Fibroblast of gingiva (primary cell): ENCODE data around the gene CLASP1.

ENCODE experiments used
- DNase-seq: peaks from one replicate; pipeline ENCODE4 v3.0.0-alpha.2; 2011; ENCODE audit warnings: low read depth

Gene CLASP1

DNA sequence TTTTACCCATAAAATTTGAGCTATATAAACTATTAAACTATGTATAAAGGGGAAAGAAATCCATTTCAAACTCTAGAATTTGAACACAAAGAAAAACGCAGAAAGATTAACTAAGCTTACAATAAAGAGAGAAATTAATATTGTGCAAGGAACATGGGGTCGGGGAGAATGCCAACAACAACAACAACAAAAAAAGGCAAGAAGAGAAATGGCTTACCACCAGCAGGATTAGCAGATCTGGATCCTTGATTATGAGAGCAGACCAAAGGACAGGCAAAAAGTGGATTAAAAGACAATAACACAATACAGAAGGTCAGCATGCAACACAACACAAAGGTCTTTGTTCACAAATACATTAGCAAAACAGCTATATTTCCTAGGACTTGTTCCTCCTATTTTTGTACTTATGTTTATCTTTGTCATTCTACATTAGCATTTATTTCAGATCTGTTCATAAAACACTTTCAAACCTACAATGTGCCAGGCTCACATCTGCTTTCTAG, 222.0 kb downstream of the CLASP1 start:
- peak; percentile 64 for DNase-seq

DNA sequence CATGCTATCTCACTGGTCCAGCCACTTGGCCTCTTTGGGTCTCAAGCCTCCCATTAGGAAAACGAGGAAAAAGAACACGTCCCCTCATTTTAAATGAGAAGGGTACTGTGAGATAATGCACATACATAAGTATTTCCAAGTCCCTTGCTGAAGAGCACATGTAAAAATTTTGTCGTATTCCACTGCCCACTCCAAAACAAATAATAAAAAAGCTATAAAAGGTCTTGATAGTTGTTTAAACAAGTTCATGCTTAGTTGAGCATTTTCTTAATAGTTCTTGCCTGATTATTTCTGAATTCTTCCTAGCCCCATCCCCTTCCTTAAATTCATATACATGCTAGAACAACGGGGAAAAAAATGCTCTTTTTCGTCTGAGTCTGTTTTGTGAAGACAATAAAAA, 228.8 kb downstream of the CLASP1 start:
- no peak for DNase-seq

DNA sequence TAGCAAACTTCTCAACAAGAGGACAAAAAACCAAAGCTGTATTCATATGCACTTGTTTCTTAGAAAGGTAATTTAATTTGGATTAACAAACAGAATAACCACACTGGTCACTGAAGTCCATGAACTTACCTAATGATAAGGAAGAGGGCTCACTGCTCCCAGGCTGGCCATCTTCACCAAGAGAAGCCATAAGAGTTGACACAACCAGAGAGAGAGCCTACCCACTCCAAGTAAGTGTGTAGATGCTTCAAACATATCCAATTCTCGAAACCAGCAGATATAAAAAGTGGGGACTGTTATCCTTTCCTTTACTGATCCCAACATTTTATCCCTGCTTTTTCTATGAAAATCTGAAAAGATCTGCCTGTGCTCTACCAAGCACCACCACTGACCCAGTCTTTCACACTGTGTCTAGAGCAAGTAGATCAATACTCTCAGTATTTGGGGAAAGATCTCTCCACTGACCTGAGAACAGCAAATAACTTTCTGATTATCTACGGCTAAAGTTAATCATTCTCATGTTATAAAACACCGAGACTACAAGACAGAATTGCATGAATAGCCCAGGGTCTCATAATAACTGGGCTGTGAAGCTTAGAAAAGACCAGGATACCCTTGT, 230.1 kb downstream of the CLASP1 start:
- no peak for DNase-seq

DNA sequence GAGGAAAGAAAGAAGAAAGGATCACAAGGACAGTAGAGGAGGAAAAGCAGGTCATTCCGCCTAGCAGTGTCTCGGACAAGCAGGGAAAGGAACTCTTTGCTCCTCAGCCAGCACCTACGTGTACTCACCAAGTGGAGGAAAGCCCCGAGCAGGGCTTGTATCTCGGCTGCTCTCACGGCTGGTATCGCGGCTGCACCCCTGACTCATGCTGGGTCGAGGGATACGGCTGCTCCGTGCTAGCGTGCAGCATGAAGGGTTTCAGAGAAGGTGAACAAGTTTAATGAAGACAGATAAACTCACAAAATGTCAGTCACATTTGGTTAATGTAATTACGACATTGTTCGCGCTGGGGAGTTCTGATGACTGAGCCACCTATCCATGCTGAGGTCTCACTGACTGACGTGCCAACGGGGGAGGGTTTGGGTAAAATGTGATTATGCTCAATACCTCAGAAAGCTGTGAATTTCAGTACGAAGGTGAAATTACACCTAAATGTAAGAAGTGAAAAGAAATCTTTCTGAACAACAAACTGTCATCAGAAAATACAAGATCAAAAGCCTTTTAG, 230.7 kb downstream of the CLASP1 start:
- no peak for DNase-seq

DNA sequence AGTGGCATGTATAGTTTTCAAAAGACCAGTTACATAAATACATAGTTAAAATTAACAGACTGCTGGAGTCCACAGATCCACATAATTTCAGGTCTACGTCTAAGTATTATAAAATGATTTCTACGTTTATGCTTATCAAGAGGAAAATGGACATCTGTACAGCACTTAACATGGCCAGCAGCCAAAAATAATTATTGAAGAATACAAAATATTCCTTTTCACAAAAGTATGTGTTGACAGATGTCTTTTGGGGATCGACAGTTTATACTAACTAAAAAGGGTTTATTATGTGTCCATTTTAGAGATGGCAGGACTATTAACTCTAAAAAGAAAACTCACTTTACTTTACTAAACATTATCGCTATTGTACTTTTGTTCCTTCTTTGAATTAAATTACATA, 231.4 kb downstream of the CLASP1 start:
- DNase-seq = no peak

DNA sequence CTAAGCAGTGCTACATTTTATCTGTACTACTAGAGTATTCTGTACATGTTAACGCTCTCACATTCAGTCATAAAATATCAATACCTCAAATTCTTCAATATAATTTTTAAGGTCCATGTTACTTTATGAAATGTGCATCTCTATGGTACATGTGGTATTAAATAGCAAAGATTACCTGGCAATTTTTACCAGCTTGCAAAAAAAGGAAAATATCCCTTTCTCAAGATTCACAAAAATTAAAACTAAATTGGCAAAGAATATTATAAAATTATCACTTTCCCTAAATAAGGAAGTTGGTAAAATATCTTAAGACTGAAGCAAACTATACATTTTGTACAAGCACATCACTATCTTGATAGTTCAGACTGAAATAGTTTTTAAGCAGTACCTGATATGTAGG, 233.5 kb downstream of the CLASP1 start:
- no peak for DNase-seq

DNA sequence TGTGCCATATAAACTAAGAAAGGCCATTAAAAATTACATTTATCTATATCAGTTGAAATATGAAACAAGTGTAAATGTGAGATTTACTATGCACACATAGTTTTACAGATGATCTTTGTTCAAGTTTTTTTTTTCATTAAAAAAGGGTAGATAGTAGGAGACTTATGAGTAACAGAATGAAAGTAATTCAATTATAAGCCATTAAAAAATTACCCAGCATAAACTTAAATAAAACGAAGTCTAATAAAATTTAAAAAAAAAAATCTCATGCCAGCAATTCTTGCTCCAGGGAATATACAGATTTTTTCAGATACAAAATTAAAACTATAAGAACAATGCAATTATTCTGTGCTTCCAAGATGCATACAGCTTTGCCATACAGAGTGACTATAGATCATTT, 236.9 kb downstream of the CLASP1 start:
- no peak for DNase-seq

DNA sequence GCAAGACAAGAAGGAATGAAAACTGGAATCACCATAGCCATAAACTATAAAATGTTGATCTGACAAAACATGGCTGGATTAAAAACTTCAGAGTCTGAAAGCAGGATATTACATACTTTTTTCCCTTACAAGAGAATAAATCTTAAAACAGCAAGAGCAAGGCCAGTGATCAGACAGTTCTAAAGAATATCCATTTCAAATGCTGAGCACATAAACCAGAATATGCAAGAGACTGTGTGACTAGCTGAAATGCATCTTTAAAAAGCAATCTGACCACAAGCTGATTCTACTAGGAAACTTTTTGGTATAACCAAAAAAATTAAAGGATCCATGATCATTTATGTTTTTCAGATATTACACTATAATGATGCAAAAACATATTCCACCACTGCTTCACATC, 239.3 kb downstream of the CLASP1 start:
- DNase-seq = no peak

DNA sequence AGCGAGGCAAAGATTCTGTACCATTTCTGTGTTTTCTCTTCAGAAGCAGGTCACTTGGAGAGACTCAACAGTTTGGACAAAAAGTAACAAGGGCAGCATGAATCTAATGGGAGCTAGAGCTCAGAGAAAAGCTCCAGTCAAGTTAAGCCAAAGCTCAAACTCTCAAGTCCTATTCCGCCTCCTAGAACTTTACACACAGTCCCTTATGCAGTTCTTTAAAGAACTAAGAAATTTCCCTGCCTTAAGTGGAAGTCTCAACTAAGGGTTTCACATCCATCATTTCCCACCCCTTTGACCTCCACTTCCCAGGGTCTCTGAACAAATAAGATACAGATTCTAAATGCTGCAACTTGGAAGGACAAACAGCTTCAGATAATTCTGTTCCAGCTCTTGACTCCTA, 239.9 kb downstream of the CLASP1 start:
- no peak for DNase-seq

DNA sequence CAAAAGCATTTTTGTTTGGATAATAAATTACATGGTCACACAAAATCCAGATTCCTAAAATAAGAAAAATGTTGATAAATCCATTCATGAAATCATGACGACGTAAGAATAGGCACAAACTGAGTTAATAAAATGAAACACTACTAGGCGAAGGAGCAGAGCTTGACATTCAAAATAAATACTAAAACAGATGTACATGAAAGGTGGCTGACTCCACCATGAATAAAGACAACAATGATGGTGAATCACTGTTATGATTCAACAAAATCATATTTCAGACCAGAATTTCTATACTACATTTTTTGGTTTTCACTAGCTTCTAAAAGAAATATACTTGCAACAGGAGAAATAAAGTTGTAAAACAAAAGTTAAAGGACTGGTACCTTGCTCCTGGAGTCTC, 240.6 kb downstream of the CLASP1 start:
- peak; percentile 41 for DNase-seq

DNA sequence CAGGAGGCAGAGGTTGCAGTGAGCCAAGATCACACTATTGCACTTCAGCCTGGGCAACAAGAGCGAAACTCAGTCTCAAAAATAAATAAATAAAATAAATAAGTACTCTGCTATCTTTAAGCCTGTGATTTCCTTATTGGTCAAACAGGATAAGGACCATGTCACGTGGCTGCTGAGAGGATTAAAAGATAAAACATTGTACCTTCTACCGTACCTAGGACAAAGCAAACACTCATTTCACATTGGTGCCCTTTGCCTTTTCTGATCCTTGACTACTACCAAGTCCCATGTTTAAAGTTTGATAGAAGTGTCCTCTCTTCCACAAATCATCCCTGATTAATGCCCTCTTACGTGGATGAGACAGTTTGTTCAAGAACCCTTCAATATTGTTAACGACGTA, 244.0 kb downstream of the CLASP1 start:
- DNase-seq = no peak

DNA sequence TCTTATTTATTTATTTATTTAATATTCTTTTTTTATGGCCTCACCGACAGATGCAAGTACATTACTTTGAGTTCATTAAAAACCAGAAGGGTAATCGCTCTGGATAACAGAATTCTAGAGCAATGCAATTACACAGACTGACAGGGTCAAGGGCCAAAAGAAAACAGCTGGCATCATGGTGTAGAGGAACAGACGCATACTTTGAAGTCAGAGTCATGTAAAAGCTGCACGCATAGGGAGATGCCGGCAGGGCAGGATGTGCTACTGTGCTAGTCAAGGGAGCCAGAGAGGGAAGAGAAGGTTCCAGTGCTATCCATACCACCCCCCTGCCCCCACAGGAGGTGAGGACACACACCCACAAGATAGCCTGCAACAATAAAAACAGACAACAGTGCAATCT, 249.1 kb downstream of the CLASP1 start:
- DNase-seq = peak; percentile 61

DNA sequence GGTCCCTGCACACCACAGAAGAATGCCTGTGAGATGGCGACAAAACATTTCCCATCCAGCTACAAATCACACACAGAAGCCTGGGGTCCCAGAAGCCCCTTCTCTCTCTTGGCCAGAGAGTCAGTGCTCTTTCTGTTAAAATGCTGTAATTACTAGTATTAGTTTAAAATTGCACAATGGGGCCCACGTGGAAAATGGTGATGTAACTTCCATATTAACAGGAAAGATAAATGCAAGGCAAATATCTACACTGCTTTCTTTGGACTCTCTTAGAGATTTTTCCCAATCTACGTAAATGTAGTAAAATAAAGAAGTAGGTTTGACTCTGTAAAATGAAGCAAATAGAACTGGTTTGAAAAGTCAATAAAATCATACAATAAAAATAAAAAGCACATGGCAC, 250.4 kb downstream of the CLASP1 start:
- DNase-seq = no peak

DNA sequence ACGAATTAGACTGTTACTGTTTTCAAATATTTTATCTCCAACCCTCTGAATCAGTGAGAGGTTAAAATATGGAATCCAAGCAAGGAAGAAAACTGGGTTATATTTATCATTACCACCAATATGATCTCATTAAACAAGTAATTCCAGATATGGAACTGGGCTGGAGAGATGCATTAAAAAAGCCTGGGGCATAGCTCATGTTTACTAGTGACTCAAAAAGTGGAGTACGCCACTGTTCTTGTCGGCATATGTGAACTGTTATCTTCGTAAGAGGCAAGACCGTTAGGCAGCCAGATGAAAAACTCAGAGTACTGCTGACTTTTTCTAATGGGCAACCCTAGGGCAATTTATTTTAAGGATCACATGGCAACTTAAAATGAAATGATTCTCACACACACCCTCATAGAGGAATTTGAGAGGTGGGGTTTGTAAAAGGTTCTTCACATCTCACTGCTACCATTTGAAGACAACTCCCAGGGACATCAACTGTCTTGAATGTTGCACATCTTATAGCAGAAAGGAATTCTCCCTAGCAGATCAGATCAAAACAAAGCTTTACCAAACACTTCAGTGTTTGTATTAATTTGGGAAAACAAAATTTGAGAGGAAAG, 259.1 kb downstream of the CLASP1 start:
- DNase-seq = peak; percentile 42

DNA sequence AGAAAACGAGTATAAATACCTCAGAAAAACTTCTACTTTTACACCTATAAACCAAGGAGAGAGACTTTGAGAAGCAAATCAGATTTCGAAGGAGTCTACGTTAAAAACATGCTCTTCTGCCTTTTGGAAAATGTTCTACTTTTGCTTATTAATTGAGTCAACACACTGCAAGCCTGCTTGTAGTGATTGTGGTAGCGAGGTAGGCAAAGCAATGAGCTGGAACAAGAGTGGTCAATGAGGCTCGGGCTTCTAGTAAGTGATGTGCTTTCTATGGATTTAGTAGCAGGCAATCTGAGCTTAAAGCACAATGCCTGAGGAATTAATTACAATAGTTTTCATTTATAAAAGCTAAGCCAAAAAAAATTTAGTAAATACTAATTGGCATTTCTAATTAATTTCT, 260.9 kb downstream of the CLASP1 start:
- no peak for DNase-seq

DNA sequence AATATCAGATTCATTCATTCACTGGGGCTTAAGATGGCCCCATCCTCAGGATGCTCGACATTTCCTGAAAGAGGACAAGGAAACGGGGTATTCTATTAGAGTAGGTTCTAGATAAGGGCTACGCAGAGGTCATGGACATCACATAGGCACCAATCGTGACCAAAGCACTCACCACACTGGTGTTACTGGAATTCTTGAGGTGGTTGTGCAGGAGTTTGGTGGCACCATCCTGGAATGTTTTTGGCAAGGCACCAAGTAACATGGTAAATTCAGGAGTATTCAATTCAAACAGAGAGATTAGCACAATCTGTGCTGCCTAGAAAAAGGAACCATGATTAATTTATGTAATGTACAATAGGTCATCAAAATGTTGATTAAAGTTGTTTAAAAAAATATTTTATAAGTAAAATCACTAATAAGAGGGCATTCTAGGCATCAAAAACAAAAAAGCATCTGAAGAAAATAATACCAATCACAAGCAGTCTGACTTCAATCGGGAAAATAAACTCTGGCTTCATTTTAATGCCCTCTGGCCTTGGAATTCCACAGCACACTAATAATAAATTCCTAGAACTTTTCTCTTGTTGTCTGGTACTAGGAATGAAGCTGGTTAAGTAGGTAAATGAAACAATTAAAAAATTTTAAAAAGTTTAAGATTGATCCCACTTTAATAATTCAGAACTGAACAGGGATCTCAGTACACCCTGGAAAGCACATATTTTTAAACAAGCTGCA, 261.5 kb downstream of the CLASP1 start:
- DNase-seq = no peak

DNA sequence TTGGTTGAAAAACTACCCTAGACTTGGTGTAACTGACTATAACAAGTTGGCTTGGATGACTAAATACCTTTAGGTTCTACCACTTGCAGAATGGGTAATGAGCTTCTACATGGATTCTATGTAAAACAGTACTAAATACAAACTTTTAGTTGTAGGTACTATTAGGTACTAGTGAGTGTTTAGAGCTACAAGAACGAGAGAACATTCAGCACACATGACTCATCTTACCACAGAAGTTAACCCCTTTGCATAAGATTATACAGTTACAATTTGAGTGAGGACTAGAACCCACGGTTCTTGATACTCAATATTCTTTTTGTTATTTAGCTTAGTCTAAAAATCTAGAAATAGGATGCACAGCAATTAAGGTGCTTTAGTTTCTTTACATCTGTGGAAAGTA, 262.6 kb downstream of the CLASP1 start:
- no peak for DNase-seq

DNA sequence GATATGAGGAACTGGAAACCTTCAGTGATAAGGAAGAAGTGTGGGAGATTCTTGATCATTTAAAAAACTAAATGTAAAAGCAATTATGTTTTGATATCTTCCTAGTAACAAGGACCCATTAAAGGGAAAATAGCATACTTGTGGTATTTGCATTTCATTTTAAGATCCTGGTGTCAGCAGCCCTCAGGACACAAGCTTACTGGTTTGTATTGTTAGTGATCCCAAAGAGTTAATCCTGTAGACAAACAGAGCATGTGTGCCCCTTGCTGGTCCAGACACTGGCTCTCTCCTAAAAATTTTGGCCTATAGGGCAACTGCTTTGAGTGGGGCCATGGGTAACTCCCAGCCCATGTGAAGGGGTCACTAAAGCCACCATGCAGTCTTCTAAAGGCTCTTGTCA, 263.2 kb downstream of the CLASP1 start:
- DNase-seq = no peak

DNA sequence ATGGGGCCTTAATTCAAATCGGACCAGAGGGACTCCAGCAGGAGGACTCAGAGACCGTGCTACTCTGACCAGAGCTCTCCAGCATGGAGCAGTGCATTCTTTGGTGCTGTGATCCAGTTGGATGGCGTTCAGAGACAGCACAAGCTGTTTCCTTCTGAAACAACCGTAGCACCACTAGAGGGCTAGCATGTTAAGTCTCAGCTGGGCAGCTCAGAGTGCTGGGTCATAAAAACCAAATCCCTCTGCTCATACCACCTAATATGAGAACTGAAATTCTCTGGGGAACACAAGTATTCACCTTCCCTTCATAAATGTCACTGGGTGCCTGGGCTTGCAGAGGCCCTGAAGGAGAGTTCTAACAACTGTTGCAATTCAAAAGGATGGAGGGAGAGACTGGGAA, 266.5 kb downstream of the CLASP1 start:
- DNase-seq = no peak

DNA sequence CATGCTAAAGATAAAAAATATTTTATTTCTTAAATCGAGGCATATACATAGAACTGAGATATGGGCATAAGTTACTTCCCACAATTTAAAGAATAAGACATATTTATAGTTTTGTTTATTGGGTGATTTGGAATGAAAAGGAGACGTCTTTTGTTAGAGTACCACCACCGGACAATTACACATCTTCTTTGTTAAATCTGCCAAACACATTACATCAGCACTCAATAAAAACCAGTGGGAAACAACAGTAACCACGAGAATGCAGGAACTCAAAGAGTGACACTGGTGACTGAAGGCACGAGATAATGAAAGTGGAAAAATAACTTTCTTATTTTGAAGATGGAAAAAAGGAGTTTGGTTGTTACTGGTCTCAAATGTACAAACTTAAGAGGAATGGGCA, 271.6 kb downstream of the CLASP1 start:
- DNase-seq = no peak

DNA sequence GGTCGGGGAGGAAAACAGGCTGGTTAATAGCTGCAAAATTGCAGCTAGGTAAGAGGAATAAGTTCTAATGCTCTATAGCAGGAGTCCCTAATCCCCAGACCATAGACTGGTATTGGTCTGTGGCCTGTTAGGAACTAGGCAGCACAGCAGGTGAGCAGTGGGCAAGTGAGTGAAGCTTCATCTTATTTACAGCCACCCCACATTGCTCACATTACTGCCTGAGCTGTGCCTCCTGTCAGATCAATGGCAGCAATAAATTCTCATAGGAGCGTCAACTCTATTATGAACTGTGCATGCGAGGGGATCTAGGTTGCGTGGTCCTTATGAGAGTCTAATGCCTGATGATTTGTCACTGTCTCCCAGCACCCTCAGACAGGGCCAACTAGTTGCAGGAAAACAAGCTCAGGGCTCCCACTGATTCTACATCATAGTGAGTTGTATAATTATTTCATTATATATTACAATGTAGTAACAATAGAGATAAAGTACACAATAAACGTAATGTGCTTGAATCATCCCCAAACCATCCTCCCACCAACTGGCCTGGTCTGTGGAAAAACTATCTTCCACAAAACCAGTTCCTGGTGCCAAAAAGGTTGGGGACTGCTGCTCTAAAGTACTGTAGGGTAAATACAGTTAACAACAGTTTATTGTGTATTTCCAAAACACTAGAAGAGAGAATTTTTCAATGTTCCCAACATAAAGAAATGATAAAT, 272.6 kb downstream of the CLASP1 start:
- peak; percentile 56 for DNase-seq

DNA sequence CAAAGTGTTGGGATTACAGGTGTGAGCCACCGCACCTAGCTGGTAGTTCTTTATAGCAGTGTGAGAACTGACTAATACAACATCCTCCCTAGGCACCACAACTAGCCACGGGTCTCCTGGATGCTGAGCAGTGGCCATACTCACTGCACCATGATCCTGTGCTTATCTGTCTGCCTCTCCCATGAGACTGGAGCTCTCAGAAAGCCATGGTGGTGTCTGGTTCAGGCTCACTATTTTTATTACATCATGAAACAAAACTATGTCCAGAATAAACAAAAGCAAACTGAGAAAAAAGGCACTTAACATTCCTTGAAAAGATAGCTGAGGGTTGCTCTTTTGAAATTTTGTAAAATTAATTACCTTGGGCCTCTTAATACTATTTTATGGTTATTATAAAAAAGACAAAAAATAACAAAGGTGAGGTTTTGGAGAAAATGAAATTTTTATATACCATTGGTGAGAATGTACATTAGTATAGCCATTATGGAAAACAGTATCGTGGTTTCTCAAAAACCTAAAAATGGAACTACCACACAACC, 273.6 kb downstream of the CLASP1 start:
- DNase-seq = no peak
